SU-DHL-6 (cell line): Measurements from ENCODE around the gene BTBD9.

Source experiments
- H2AFZ ChIP-seq: fragments of 200-600 bp; sonication (generic); 2 replicates; pipeline ENCODE4 v1.6.1; 2014; ENCODE audit warnings: low read depth, mild to moderate bottlenecking, moderate library complexity, mixed read lengths, antibody characterized with exemption, low read length; ENCODE audit not compliant: severe bottlenecking
- H3F3A ChIP-seq: fragments of 200-600 bp; shearing (Covaris generic); 2 replicates; pipeline ENCODE4 v1.6.0; 2016; ENCODE audit warnings: antibody characterized with exemption, mild to moderate bottlenecking; ENCODE audit not compliant: insufficient read depth
- H3K27ac ChIP-seq: fragments of 200-600 bp; sonication (generic); 2 replicates; pipeline ENCODE4 v1.5.1; 2016; ENCODE audit warnings: low read depth, mild to moderate bottlenecking, low read length, moderate library complexity, mixed read lengths
- H3K27me3 ChIP-seq: fragments of 200-600 bp; sonication (generic), shearing (Covaris generic); 2 replicates; pipeline ENCODE4 v1.6.0; 2014; ENCODE audit warnings: mild to moderate bottlenecking, low read length
- H3K36me3 ChIP-seq: fragments of 200-600 bp; sonication (generic); 2 replicates; pipeline ENCODE4 v1.6.1; 2014; ENCODE audit warnings: mild to moderate bottlenecking, low read length, mixed read lengths
- H3K4me2 ChIP-seq: fragments of 300-600, 200-600 bp; shearing (Covaris generic), sonication (generic); 2 replicates; pipeline ENCODE4 v1.6.0; 2014; ENCODE audit warnings: low read length, low read depth, mild to moderate bottlenecking; ENCODE audit not compliant: poor library complexity, severe bottlenecking
- H3K4me3 ChIP-seq: fragments of 200-600 bp; sonication (generic); 2 replicates; pipeline ENCODE4 v1.5.1; 2014; ENCODE audit warnings: antibody characterized with exemption, low read length, mild to moderate bottlenecking, mixed read lengths; ENCODE audit not compliant: insufficient read depth, poor library complexity, severe bottlenecking
- H3K79me2 ChIP-seq: fragments of 200-600 bp; sonication (generic); 2 replicates; pipeline ENCODE4 v1.6.1; 2014; ENCODE audit warnings: mild to moderate bottlenecking, low read length, moderate library complexity; ENCODE audit not compliant: insufficient read depth
- H3K9ac ChIP-seq: fragments of 200-600 bp; sonication (generic); 2 replicates; pipeline ENCODE4 v1.7.0; 2014; ENCODE audit warnings: mild to moderate bottlenecking, low read length
- H3K9me2 ChIP-seq: fragments of 200-600 bp; sonication (generic); replicated peaks from 2 replicates; pipeline ENCODE4 v1.6.1; 2014; ENCODE audit warnings: low read length; ENCODE audit not compliant: insufficient read depth
- H3K9me3 ChIP-seq: fragments of 200-600 bp; sonication (generic); 2 replicates; pipeline ENCODE4 v1.6.1; 2014; ENCODE audit warnings: low read length, mixed read lengths; ENCODE audit not compliant: insufficient read depth
- H4K20me1 ChIP-seq: fragments of 200-600 bp; sonication (generic); 2 replicates; pipeline ENCODE4 v1.6.1; 2014; ENCODE audit warnings: low read depth, mild to moderate bottlenecking, antibody characterized with exemption, low read length, moderate library complexity, mixed read lengths
- CTCF ChIP-seq: fragments of 200-600 bp; sonication (generic); IDR thresholded peaks from one replicate; pipeline ENCODE4 v1.5.1; 2017; ENCODE audit warnings: antibody characterized with exemption, mild to moderate bottlenecking, low read length, moderate library complexity; ENCODE audit not compliant: insufficient read depth, poor library complexity, severe bottlenecking
- EZH2phosphoT487 ChIP-seq: fragments of 200-600 bp; sonication (generic), shearing (Covaris generic); conservative IDR thresholded peaks from 2 replicates; pipeline ENCODE4 v1.6.1; 2018; ENCODE audit warnings: mild to moderate bottlenecking, antibody characterized with exemption, low read length, moderate library complexity, mixed read lengths

Gene BTBD9

GRCh38 chr6:38673397-38674165 lies 33.9 kb upstream of the BTBD9 start:
- Histone ChIP-seq H3K4me3 (no peak overlapping the region), H4K20me1 (peaks cover 4% of the 10 kb centered on the region; the same call in 1 of the 2 replicates), H3K9me3 (no peaks in the 10 kb centered on the region), H3K36me3 (peaks cover 24% of the 10 kb centered on the region), H3K27ac (no peak overlapping the region), H3K9me2 (no peaks in the 10 kb centered on the region), H3K79me2 (no peaks in the 10 kb centered on the region), H3K9ac (no peak overlapping the region), H3K27me3 (no peaks in the 10 kb centered on the region), H2AFZ (no peak overlapping the region), H3K4me2 (no peak overlapping the region), H3F3A (peaks cover 15% of the 10 kb centered on the region)
- no peak for TF ChIP-seq CTCF
- no peak for TF ChIP-seq EZH2phosphoT487

GRCh38 chr6:38671885-38672467 lies 32.2 kb upstream of the BTBD9 start:
- Histone ChIP-seq H3K9me2 (no peaks in the 10 kb centered on the region), H3K27ac (no peak overlapping the region), H3K4me2 (no peak overlapping the region), H3K4me3 (no peak overlapping the region), H3K36me3 (peaks cover 17% of the 10 kb centered on the region), H4K20me1 (peaks cover 4% of the 10 kb centered on the region; the same call in 1 of the 2 replicates), H3K79me2 (no peaks in the 10 kb centered on the region), H3K27me3 (no peaks in the 10 kb centered on the region), H3K9ac (no peak overlapping the region), H3K9me3 (no peaks in the 10 kb centered on the region), H2AFZ (no peak overlapping the region), H3F3A (peaks cover 15% of the 10 kb centered on the region)
- TF ChIP-seq EZH2phosphoT487, result no peak
- TF ChIP-seq CTCF, result peak; percentile 85

- Histone ChIP-seq H3K9ac (no peak overlapping the region), H3K36me3 (no peaks in the 10 kb centered on the region), H3K9me2 (no peaks in the 10 kb centered on the region), H2AFZ (no peak overlapping the region), H3K27me3 (no peaks in the 10 kb centered on the region), H3K4me3 (no peak overlapping the region), H3K27ac (no peak overlapping the region), H3K79me2 (no peaks in the 10 kb centered on the region), H3K9me3 (no peaks in the 10 kb centered on the region), H3K4me2 (no peak overlapping the region), H4K20me1 (no peaks in the 10 kb centered on the region), H3F3A (no peaks in the 10 kb centered on the region)
- TF ChIP-seq EZH2phosphoT487 (no peak), CTCF (no peak)
These were observed 18.9 kb upstream of the BTBD9 start for GRCh38 chr6:38658418-38659167.
